OCI-LY3 (cell line): ENCODE results near the gene RAP1GAP.

Source experiments
- EZH2phosphoT487 ChIP-seq: fragments of 200-600 bp; shearing (Covaris generic); IDR thresholded peaks from 2 replicates; pipeline ENCODE4 v1.6.1; 2018; ENCODE audit warnings: antibody characterized with exemption, mixed run types, low read depth
- TF ChIP-seq, protein P1 (sequence below): fragments of 200-600, 300-600 bp; sonication (generic); IDR thresholded peaks from 2 replicates; pipeline ENCODE4 v1.5.1; 2014; ENCODE audit warnings: antibody characterized with exemption, low read length, low read depth

DNA sequence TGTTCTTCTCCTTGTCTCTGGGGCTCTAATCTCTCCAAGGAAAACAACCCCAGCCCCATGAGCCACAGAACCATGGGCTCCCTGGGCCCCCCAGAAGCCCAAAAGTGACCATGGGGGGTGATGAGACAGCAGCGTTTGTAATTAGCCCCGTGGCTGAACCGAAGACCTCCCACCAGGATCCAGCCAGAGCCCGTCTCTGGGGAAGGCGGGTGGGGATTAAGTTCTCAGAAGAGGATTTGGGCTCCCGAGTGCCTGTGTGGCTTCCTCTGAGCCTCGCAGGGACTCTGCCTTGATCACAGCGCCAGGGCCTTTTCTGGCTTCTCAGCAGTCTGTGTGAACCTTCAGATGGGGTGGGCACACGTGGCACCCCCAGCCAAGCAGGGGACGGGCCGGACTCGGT lies 82.9 kb downstream of the RAP1GAP start:
- TF ChIP-seq, protein P1, sequence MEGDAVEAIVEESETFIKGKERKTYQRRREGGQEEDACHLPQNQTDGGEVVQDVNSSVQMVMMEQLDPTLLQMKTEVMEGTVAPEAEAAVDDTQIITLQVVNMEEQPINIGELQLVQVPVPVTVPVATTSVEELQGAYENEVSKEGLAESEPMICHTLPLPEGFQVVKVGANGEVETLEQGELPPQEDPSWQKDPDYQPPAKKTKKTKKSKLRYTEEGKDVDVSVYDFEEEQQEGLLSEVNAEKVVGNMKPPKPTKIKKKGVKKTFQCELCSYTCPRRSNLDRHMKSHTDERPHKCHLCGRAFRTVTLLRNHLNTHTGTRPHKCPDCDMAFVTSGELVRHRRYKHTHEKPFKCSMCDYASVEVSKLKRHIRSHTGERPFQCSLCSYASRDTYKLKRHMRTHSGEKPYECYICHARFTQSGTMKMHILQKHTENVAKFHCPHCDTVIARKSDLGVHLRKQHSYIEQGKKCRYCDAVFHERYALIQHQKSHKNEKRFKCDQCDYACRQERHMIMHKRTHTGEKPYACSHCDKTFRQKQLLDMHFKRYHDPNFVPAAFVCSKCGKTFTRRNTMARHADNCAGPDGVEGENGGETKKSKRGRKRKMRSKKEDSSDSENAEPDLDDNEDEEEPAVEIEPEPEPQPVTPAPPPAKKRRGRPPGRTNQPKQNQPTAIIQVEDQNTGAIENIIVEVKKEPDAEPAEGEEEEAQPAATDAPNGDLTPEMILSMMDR: no peak
- no peak for TF ChIP-seq EZH2phosphoT487
